ENCODE data around the gene RIMS4. TPM values are rescaled to one million over a fixed set of nuclear protein-coding genes. Genes with fewer than 3 reads are reported as not detected.

RIMS4 gene
- total and polyA plus RNA-seq, 2 of the 13 experiments (the other 11 are each of a cell fraction or from before 2014, with no cell fraction given), result 0.01 to 0.07 TPM

- no peak overlapping the region for H3K4me2 ChIP-seq (ENCODE audit: low read depth, low read length)
- H3K9me3 ChIP-seq (ENCODE audit: low read length), result no peaks in the 10 kb centered on the region
- ATAC-seq (no peak), FAIRE-seq (no peak), DNase-seq (ENCODE audit: low spot score) (no peak)
- 57% methylated on average over 5 of the region's 5 CpGs for WGBS (ENCODE audit: low lambda C conversion rate)
- no TSS peak for BruUV-seq (replicated peaks)
- ChIA-PET CTCF (ENCODE audit: low intra/inter-chr PET ratio, low total read pairs) (no interaction called here), POLR2A (no interaction called here)
- H2AFZ ChIP-seq (ENCODE audit: low read length), result no peak overlapping the region
- H3K4me1 ChIP-seq (ENCODE audit: insufficient read depth, low read length), result peaks cover 9% of the 10 kb centered on the region
- H3K36me3 ChIP-seq (replicated peaks in 1 of 2; ENCODE audit: control insufficient read depth in 1 of 2, insufficient read depth in 2 of 2, low read length in 2 of 2), result no peaks in the 10 kb centered on the region
- H3K27ac ChIP-seq (ENCODE audit: extremely low read length, insufficient read depth, low read length), result no peak overlapping the region
- intact Hi-C loops (cut with micrococcal nuclease; ENCODE audit: unreplicated experiment) (no loop called here), in situ Hi-C loops (cut with HindIII; ENCODE audit: extremely low pct_ligation_motif_present, low pct_unique_long_range_greater_than_20kb) (no loop called here)
- 0 out of 2 replicates have a peak, but pooled peaks cover 3% of the 10 kb centered on the region for H4K20me1 ChIP-seq (ENCODE audit: insufficient read depth, low read length)
- H3K4me3 ChIP-seq (replicated peaks in 1 of 3; ENCODE audit: insufficient read depth in 1 of 3, low read depth in 2 of 3, low read length in 3 of 3), result peak overlapping the region in 1 of 3 experiments; percentile 62; a peak in 1 of 6 replicates
- no peaks in the 10 kb centered on the region for H3K79me2 ChIP-seq (ENCODE audit: insufficient read depth, low read length)
- H3K9ac ChIP-seq (ENCODE audit: insufficient read depth, low read depth, low read length), result no peak overlapping the region
- 0 out of 2 replicates have a peak, but pooled peaks have one; percentile 26 for TF ChIP-seq PCBP1 (IDR thresholded peaks at IDR 0.05; ENCODE audit: borderline replicate concordance, low read depth, low read length)
- no peak for TF ChIP-seq AFF4 (CRISPR knock-in tag; IDR thresholded peaks at IDR 0.05)
- H3K27me3 ChIP-seq (ENCODE audit: control insufficient read depth in 1 of 2, insufficient read depth in 2 of 2, low read length in 2 of 2), result peaks cover 21 to 76% of the 10 kb centered on the region in 2 experiments
These were observed 65.2 kb downstream of the RIMS4 start for GRCh38 chr20:44745122-44745597.
